ENCODE results near the gene TRIM2.

- no peak for TF ChIP-seq CTCF (IDR thresholded peaks at IDR 0.05)
- no peak for TF ChIP-seq POLR2A (IDR thresholded peaks at IDR 0.05)
These were observed 71.4 kb downstream of the TRIM2 start for GRCh38 chr4:153275380-153276276.

Data from uterus (tissue), 2 donors.